ACC112 (cell line): Measurements from ENCODE around the gene SLC5A10.
"Not testable (repeated sequence)": the region's sequence is repeated elsewhere in the genome, so short reads cannot be mapped to it uniquely, and the experiment has no call there.

ENCODE experiments used
- H2AFZ ChIP-seq: fragments of 200-600 bp; sonication (generic); one replicate; pipeline ENCODE4 v1.6.0; 2017; ENCODE audit warnings: antibody characterized with exemption, low read length; ENCODE audit not compliant: unreplicated experiment
- H3K27ac ChIP-seq: fragments of 200-600 bp; sonication (generic); 2 replicates; pipeline ENCODE4 v1.5.1; 2014; ENCODE audit warnings: low read depth, mild to moderate bottlenecking, antibody characterized with exemption, low read length, moderate library complexity
- H3K27me3 ChIP-seq: fragments of 200-600 bp; sonication (generic); 2 replicates; pipeline ENCODE4 v1.6.1; 2014; ENCODE audit warnings: mild to moderate bottlenecking, antibody characterized with exemption, low read length, moderate library complexity, mixed read lengths; ENCODE audit not compliant: insufficient read depth
- H3K36me3 ChIP-seq: fragments of 200-600 bp; sonication (generic); 2 replicates; pipeline ENCODE4 v1.6.1; 2016; ENCODE audit warnings: mild to moderate bottlenecking, antibody characterized with exemption, low read length, moderate library complexity, mixed read lengths; ENCODE audit not compliant: insufficient read depth
- H3K4me1 ChIP-seq: fragments of 200-600 bp; sonication (generic); one replicate; pipeline ENCODE4 v1.6.1; 2016; ENCODE audit warnings: low read length, mixed read lengths; ENCODE audit not compliant: insufficient read depth, unreplicated experiment, control insufficient read depth
- H3K4me3 ChIP-seq: fragments of 200-600 bp; sonication (generic); 2 replicates; pipeline ENCODE4 v1.5.1; 2014; ENCODE audit warnings: mild to moderate bottlenecking, low read depth, low read length
- H3K79me2 ChIP-seq: fragments of 200-600 bp; sonication (generic); one replicate; pipeline ENCODE4 v1.6.0; 2016; ENCODE audit warnings: low read length; ENCODE audit not compliant: control insufficient read depth, unreplicated experiment, insufficient read depth

Gene SLC5A10

DNA sequence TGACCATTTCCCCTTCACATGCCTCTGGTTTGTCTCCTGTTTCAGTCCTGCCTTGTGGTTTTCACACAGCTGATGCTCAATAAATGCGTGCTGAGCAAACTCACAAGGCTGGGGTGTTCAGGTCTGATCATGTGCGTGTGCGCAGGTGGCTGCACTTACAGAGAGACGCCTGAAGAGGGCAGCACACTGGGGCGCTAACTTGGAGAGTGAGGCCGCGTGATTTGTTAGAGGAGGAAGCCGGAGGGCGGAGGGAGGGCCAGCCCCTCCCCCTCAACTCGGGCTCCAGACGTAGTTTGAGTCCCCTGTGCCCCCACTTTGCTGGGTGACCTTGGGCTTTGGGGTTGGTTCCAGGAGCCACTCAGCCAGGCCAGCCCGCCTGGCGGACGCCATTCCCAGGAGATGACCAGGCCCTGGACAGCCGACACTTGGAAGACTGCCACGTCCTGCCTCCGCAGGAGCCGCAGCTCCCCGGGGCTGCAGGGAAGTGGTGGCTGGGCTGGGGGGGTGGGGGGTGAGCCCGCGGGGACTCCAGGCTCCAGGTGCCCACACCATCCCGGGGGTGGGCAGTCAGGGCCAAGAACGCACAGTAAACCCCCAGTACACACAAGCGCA, 80.5 kb downstream of the SLC5A10 start:
- not testable (repeated sequence) for H3K36me3 ChIP-seq, H2AFZ ChIP-seq, H3K4me1 ChIP-seq, H3K4me3 ChIP-seq, H3K79me2 ChIP-seq, H3K27ac ChIP-seq, H3K27me3 ChIP-seq

DNA sequence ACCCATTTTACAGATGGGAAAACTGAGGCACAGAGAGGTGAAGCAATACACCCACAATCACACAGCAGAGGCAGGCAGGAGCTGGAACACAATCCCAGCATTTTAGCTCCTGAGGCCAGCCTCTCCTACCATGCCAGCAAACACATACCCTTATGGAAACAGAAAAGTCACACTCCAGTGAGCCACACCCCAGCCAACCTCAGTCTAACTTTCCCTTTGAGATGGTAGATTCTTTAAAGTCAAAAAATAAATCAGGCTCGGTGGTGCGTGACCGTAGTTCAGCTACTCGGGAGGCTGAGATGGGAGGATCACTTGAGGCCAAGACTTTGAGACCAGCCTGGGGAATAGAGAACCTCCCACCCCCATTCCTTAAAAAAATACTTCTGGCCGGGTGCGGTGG, 84.2 kb downstream of the SLC5A10 start:
- H3K27ac ChIP-seq: not testable (repeated sequence)

DNA sequence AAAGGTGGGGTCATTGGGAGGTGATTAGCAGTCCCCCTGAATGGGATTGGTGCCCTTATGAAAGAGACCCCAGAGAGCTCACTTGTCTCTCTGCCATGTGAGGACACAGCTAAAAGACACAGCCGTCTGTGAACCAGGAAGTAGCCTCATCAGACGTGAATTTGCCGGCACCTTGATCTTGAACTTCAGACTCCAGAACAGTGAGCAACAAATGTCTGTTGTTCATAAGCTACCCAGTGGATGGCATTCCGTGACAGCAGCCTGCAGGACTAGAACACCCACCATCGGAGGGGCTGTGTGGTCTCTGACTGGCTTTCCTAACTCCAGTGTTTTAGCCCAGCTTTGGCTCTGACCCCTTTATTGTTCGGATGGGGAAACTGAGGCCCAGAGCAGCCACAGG, 85.6 kb downstream of the SLC5A10 start:
- H3K27ac ChIP-seq, H3K36me3 ChIP-seq, H3K4me1 ChIP-seq, H3K27me3 ChIP-seq, H3K79me2 ChIP-seq, H3K4me3 ChIP-seq, H2AFZ ChIP-seq: not testable (repeated sequence)

More for the DNA sequence above, 84.2 kb downstream of the SLC5A10 start:
- not testable (repeated sequence) for H3K4me1 ChIP-seq, H3K4me3 ChIP-seq, H2AFZ ChIP-seq, H3K79me2 ChIP-seq, H3K27me3 ChIP-seq, H3K36me3 ChIP-seq

DNA sequence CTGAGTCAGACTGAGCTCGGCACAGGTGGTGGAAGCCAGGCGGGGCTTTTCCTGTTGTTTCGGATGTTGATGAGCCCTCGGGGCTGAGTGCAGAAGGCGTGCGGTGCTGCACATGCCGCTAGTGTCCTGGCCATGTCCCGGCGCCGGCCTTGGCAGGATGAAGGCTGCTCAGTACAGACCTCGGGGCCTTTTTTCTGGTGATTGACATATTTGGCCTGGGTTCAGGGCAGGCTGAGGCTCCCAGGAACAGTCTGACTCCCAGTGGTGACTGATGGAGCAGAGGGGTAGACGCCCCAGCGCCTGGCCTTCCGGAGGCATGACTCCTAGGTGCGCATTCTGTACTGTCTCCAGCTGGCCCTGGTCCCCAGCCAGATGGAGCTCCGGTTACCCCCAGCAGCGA, 86.0 kb downstream of the SLC5A10 start:
- H3K27ac ChIP-seq, H3K36me3 ChIP-seq, H2AFZ ChIP-seq, H3K4me1 ChIP-seq, H3K4me3 ChIP-seq, H3K27me3 ChIP-seq, H3K79me2 ChIP-seq: not testable (repeated sequence)

DNA sequence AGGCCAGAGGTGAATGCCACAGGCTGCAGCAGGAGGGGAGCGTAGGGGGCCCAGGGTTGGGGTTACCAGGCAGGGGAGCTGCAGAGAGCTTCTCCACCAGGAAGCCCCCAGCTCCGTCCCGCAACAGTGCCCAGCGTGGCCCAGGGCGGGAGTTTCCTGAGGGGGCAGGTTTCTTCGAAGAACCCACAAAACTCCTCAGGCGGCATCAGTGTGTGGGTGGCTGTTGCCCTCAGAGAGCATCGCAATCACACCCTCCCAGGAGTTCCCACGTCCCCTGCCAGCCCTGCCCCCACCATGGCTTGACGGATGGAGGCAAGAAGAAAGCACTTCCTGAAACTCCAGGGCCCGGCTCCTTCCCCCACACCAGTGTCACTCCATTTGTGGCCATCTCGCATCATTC, 86.8 kb downstream of the SLC5A10 start:
- H2AFZ ChIP-seq, H3K27ac ChIP-seq, H3K4me3 ChIP-seq, H3K79me2 ChIP-seq, H3K4me1 ChIP-seq, H3K36me3 ChIP-seq, H3K27me3 ChIP-seq: not testable (repeated sequence)

DNA sequence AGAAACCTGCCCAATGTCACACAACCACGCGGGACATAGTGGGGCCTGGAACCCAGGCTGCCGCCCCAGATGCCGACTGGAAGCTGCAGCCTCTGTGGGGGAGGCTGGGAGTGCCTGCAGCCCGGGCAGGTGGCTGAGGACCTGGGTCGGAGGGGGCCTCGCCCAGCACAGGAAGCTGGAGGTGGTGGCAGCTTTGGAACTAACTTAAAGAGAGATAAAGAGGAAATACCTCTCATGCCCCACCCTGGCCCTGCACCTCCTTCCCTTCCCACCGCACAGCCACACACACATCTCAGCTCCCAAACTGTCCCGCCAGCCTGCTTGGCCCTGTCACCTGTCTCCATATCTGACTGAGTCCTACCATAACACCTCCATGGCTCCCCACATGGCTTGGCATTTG, 88.4 kb downstream of the SLC5A10 start:
- H3K27ac ChIP-seq, H3K36me3 ChIP-seq, H2AFZ ChIP-seq, H3K4me3 ChIP-seq, H3K27me3 ChIP-seq, H3K4me1 ChIP-seq, H3K79me2 ChIP-seq: not testable (repeated sequence)

DNA sequence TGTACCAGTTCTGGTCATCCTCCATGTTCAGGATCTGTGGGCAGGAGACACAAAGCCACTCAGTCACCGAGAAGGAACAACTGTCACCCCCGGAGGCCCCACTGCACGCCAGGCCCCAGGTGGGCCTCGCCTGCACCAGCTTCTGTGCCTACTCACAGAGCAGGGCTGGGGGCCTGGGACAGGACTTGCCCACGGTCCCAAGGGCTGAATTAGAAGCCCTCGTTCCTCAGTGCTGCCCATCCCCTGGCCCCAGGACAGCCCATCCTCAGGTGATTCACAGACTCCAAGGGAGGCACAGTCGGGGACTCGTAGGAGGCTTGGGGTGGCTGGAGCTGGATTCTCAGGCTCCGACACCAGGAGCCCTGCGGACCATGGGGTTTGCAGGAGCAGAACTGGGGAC, 89.9 kb downstream of the SLC5A10 start:
- H3K4me1 ChIP-seq, H3K79me2 ChIP-seq, H2AFZ ChIP-seq, H3K4me3 ChIP-seq, H3K27ac ChIP-seq, H3K36me3 ChIP-seq, H3K27me3 ChIP-seq: not testable (repeated sequence)

DNA sequence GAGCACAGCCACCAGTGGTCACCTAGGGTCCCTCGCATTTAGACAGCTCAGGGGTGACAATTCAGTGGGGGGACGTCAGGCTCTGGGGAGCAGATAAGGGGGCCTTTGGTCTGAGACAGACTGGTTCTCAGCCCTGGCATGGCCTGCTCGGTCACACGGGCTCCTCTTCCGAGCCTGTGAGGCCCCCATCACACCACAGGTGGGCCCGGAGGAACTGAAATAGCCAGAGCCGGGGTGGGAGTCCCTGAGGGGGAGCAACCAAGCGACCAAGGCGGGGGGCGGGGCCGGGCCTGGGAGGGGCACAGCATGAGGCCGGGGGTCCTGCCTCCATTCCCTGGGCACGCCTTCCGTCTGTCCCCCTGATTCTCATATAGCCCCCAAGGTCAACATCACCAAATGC, 90.4 kb downstream of the SLC5A10 start:
- H3K27ac ChIP-seq, H3K36me3 ChIP-seq, H3K79me2 ChIP-seq, H3K27me3 ChIP-seq, H2AFZ ChIP-seq, H3K4me3 ChIP-seq, H3K4me1 ChIP-seq: not testable (repeated sequence)

DNA sequence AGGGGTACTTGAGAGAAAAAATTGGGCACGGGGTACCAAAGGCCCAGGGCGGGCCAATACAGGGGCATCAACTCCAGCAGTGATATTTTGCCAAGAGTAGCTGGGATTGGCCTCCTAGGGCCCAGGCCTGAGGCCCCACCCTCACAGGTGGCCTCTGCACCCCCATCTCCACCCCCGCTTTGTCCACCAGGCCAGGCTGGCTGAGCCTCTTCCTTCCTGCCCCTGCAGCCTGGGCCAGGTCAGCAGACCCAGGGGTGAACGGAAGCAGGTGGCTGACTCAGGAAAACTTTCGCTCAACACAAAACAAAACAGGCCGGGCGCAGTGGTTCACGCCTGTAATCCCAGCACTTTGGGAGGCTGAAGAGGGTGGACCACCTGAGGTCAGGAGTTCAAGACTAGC, 91.1 kb downstream of the SLC5A10 start:
- not testable (repeated sequence) for H3K27me3 ChIP-seq, H2AFZ ChIP-seq, H3K27ac ChIP-seq

DNA sequence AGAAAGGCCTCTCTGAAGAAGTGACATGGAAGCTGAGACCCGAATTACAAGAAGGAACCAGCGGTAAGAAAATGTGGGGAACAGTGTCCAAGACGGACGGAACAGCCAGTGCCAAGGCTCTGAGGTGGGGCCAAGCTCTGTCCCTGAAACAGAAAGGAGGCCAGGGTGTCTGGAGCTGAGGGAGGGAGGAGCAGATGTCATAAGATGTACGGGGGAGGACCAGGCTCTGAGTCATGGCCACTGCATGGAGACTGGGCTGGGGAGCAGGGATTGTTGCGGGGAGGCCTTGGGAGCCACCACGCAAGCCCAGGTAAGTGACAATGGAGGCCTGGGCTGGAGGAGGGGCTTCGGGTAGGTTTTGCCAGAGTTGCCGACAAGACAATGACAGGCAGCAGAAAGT, 92.7 kb downstream of the SLC5A10 start:
- H3K27me3 ChIP-seq: not testable (repeated sequence)

More for the DNA sequence above, 91.1 kb downstream of the SLC5A10 start:
- H3K4me1 ChIP-seq, H3K36me3 ChIP-seq, H3K79me2 ChIP-seq, H3K4me3 ChIP-seq: not testable (repeated sequence)

DNA sequence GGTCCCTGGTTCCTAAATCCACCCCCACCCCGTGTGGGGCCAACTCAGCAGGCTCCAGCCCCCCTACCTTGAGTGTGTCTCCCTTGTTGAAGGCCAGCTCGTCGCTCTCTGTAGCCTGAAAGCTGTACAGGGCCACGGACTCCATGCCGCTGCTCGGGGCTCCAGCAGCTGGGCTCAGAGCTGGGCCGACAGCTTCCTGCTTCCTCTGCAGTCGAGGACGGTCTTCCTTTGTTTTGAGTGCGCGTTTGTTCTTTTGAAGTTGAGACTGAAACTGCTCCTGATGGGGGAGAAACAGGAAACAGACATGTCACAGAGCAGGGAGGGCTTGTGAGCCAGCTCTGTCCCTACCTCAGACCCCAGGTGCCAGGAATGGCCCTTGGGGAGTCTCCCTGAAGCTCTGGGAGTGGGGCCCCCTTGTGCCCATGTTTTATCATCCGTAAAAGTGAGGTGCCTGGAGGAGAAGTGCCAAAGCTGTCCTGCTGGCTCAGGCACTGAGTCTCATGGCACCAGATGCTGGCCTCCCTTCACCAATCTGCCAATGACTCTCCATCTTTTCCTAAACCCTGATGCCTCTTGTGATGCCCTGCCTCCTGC, 94.9 kb downstream of the SLC5A10 start, which contains the start of gene GRAP:
TSS of gene GRAP (minus strand) at position 176 of the 594 bp plus-strand sequence. CDS start at position 145, 31 bp downstream.
- H2AFZ ChIP-seq, H3K36me3 ChIP-seq, H3K4me1 ChIP-seq, H3K79me2 ChIP-seq, H3K4me3 ChIP-seq, H3K27me3 ChIP-seq, H3K27ac ChIP-seq: not testable (repeated sequence)

More for the DNA sequence above, 92.7 kb downstream of the SLC5A10 start:
- not testable (repeated sequence) for H3K27ac ChIP-seq, H3K36me3 ChIP-seq, H2AFZ ChIP-seq, H3K79me2 ChIP-seq, H3K4me1 ChIP-seq, H3K4me3 ChIP-seq
